HEK293 (cell line): ENCODE results near the gene SLC22A14.

Experiments used
- CTCF ChIA-PET: fragments of 350-600 bp; formaldehyde crosslinking; extraction: SDS; loops from one replicate; lab custom pipeline; 2021; ENCODE audit warnings: antibody characterized with exemption; lab: Yijun Ruan, JAX
- POLR2A ChIA-PET: fragments of 300-600 bp; formaldehyde crosslinking; extraction: SDS; loops from one replicate; lab custom pipeline; 2020; ENCODE audit warnings: antibody characterized with exemption, inconsistent platforms; lab: Yijun Ruan, JAX
- H3K27ac ChIP-seq: fragments of 200-500 bp; sonication (Bioruptor generic); 2 replicates; pipeline ENCODE4 v1.5.1; 2014; ENCODE audit warnings: low read depth, low read length, control low read depth, inconsistent platforms; ENCODE audit errors: extremely low read depth
- H3K36me3 ChIP-seq, 2 experiments: fragments of 200-500 bp in 1 of 2; sonication (Bioruptor generic) in 1 of 2; 1 replicate in 1 of 2; 2 replicates in 1 of 2; pipeline ENCODE4 v1.5.1; 2014 to 2017; ENCODE audit warnings: inconsistent platforms in 2 of 2, low read length in 2 of 2; ENCODE audit not compliant: control insufficient read depth in 2 of 2, insufficient read depth in 1 of 2
- H3K4me1 ChIP-seq: fragments of 200-500 bp; sonication (Bioruptor generic); 2 replicates; pipeline ENCODE4 v1.5.1; 2014; ENCODE audit warnings: mild to moderate bottlenecking, low read length, inconsistent platforms; ENCODE audit not compliant: control insufficient read depth, insufficient read depth
- H3K4me3 ChIP-seq: 2 replicates; pipeline ENCODE4 v1.5.1; 2011; ENCODE audit warnings: low read depth, mild to moderate bottlenecking, control low read depth, low read length, moderate library complexity
- H3K9me3 ChIP-seq: fragments of 200-500 bp; sonication (Bioruptor generic); 2 replicates; pipeline ENCODE4 v1.5.1; 2014; ENCODE audit warnings: low read depth, low read length, inconsistent platforms; ENCODE audit not compliant: control insufficient read depth, insufficient read depth
- GLI2 ChIP-seq: fragments of 450-650 bp; formaldehyde crosslinking; IDR thresholded peaks from 2 replicates; pipeline ENCODE4; 2017; ENCODE audit warnings: missing biosample characterization, missing genetic modification characterization, low read depth, borderline replicate concordance
- OSR2 ChIP-seq: fragments of 450-650 bp; formaldehyde crosslinking; IDR thresholded peaks from 2 replicates; pipeline ENCODE4 v1.5.1; 2016; ENCODE audit warnings: missing biosample characterization, missing genetic modification characterization
- TCF7L2 ChIP-seq: IDR thresholded peaks from 2 replicates; pipeline ENCODE4 v1.6.1; 2011; ENCODE audit warnings: low read depth, mild to moderate bottlenecking, inconsistent platforms, low read length, moderate library complexity, borderline replicate concordance
- ZEB2 ChIP-seq: fragments of 450-650 bp; formaldehyde crosslinking; IDR thresholded peaks from 2 replicates; pipeline ENCODE4 v1.5.1; 2016; ENCODE audit warnings: missing biosample characterization, missing genetic modification characterization
- ZFP69B ChIP-seq: fragments of 450-650 bp; formaldehyde crosslinking; IDR thresholded peaks from 2 replicates; pipeline ENCODE4 v1.5.1; 2016; ENCODE audit warnings: missing biosample characterization, missing genetic modification characterization
- ZNF146 ChIP-seq: fragments of 450-650 bp; formaldehyde crosslinking; IDR thresholded peaks from 2 replicates; pipeline ENCODE4 v1.5.1; 2016; ENCODE audit warnings: missing biosample characterization, missing genetic modification characterization
- ZNF2 ChIP-seq: fragments of 450-650 bp; formaldehyde crosslinking; IDR thresholded peaks from 2 replicates; pipeline ENCODE4 v1.5.1; 2016; ENCODE audit warnings: missing biosample characterization, missing genetic modification characterization
- ZNF416 ChIP-seq: fragments of 450-650 bp; formaldehyde crosslinking; IDR thresholded peaks from 2 replicates; pipeline ENCODE4 v1.5.1; 2016; ENCODE audit warnings: missing biosample characterization, missing genetic modification characterization
- ZNF501 ChIP-seq: fragments of 450-650 bp; formaldehyde crosslinking; IDR thresholded peaks from 2 replicates; pipeline ENCODE4 v1.5.1; 2016; ENCODE audit warnings: missing biosample characterization, missing genetic modification characterization
- ZNF549 ChIP-seq: fragments of 450-650 bp; IDR thresholded peaks from 2 replicates; pipeline ENCODE4 v1.5.1; 2018; ENCODE audit warnings: missing biosample characterization, missing genetic modification characterization, mild to moderate bottlenecking, inconsistent platforms, moderate library complexity
- ZNF677 ChIP-seq: fragments of 450-650 bp; IDR thresholded peaks from 2 replicates; pipeline ENCODE4 v1.5.0; 2018; ENCODE audit warnings: missing biosample characterization, mild to moderate bottlenecking, missing genetic modification characterization, moderate library complexity
- ZNF768 ChIP-seq: fragments of 450-650 bp; formaldehyde crosslinking; IDR thresholded peaks from 2 replicates; pipeline ENCODE4 v1.5.1; 2018; ENCODE audit warnings: missing biosample characterization, mild to moderate bottlenecking, missing genetic modification characterization
- ZNF843 ChIP-seq: fragments of 450-650 bp; formaldehyde crosslinking; IDR thresholded peaks from 2 replicates; pipeline ENCODE4 v1.5.1; 2016; ENCODE audit warnings: missing biosample characterization, missing genetic modification characterization
- ZXDB ChIP-seq: fragments of 450-650 bp; formaldehyde crosslinking; IDR thresholded peaks from 2 replicates; pipeline ENCODE4 v1.5.1; 2016; ENCODE audit warnings: missing biosample characterization, missing genetic modification characterization
- TF ChIP-seq, protein P1 (sequence below): fragments of 450-650 bp; formaldehyde crosslinking; IDR thresholded peaks from 2 replicates; pipeline ENCODE4 v1.5.1; 2016; ENCODE audit warnings: missing biosample characterization, missing genetic modification characterization, low read depth
- TF ChIP-seq, protein P2 (sequence below): fragments of 450-650 bp; formaldehyde crosslinking; IDR thresholded peaks from 2 replicates; pipeline ENCODE4 v1.5.1; 2017; ENCODE audit warnings: missing biosample characterization, missing genetic modification characterization
- TF ChIP-seq, protein P3 (sequence below): fragments of 450-650 bp; formaldehyde crosslinking; IDR thresholded peaks from 2 replicates; pipeline ENCODE4 v1.5.1; 2016; ENCODE audit warnings: missing biosample characterization, missing genetic modification characterization
- TF ChIP-seq, protein P4 (sequence below): fragments of 450-650 bp; formaldehyde crosslinking; IDR thresholded peaks from 2 replicates; pipeline ENCODE4 v1.5.1; 2016; ENCODE audit warnings: missing biosample characterization, missing genetic modification characterization
- TF ChIP-seq, protein P5 (sequence below): fragments of 450-650 bp; formaldehyde crosslinking; IDR thresholded peaks from 2 replicates; pipeline ENCODE4 v1.5.1; 2017; ENCODE audit warnings: missing biosample characterization, missing genetic modification characterization

Gene SLC22A14, protein sequence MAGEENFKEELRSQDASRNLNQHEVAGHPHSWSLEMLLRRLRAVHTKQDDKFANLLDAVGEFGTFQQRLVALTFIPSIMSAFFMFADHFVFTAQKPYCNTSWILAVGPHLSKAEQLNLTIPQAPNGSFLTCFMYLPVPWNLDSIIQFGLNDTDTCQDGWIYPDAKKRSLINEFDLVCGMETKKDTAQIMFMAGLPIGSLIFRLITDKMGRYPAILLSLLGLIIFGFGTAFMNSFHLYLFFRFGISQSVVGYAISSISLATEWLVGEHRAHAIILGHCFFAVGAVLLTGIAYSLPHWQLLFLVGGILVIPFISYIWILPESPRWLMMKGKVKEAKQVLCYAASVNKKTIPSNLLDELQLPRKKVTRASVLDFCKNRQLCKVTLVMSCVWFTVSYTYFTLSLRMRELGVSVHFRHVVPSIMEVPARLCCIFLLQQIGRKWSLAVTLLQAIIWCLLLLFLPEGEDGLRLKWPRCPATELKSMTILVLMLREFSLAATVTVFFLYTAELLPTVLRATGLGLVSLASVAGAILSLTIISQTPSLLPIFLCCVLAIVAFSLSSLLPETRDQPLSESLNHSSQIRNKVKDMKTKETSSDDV

DNA sequence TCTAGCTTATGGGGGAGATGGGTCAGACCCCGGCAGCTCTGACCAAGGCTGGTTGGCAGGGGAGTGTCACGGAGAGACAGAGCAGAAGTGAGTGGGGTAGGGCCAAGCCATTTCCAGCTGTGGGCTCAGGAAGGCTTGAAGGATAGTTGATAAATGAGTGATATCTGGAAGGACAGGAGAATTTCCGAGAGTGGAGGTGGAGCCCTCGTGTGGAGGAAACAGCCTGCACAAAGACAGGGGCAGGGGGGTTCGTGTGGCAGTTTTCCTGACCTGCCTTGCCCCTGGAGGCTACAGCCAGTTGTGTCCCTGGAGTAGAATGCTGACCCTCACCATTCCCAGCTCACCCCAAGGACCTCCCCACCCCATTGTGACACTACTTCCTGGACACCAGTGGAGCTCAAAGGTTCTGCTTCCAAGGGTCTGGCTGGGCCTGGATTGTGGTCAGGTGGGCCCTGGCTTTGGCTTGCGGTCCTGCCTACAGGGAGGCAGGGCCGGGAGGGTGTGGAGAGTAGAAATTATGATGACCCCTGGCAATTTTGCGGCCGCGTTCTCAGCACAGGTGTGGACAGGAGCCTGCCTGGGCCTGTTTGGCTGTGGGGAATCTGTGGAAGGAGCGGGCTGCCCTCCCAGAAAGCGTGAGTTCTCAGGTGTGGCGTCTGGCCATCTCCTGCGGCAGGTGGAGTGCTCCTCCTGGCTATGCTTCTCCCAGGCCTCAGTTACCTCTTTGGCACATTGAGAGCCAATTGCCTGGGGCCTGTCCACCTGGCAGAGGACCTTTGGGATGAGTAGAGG lies at the start of gene SLC22A14:
TSS of gene SLC22A14 (plus strand) at position 400 of the 792 bp plus-strand sequence. CDS start 23,733 bp downstream, outside the sequence.
- ChIA-PET CTCF (interaction anchor here (0.6 kb wide), 1 partner anchor 1096 kb away, joined by 3 read pairs; no protein-coding TSS in a partner anchor), POLR2A (no interaction called here)
- H3K4me3 ChIP-seq = no peak within 1 kb of the TSS
- no peaks in the 10 kb centered on the region for H3K9me3 ChIP-seq
- TF ChIP-seq, protein P1, sequence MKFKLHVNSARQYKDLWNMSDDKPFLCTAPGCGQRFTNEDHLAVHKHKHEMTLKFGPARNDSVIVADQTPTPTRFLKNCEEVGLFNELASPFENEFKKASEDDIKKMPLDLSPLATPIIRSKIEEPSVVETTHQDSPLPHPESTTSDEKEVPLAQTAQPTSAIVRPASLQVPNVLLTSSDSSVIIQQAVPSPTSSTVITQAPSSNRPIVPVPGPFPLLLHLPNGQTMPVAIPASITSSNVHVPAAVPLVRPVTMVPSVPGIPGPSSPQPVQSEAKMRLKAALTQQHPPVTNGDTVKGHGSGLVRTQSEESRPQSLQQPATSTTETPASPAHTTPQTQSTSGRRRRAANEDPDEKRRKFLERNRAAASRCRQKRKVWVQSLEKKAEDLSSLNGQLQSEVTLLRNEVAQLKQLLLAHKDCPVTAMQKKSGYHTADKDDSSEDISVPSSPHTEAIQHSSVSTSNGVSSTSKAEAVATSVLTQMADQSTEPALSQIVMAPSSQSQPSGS = no peak
- TF ChIP-seq OSR2 = no peak
- TF ChIP-seq, protein P2, sequence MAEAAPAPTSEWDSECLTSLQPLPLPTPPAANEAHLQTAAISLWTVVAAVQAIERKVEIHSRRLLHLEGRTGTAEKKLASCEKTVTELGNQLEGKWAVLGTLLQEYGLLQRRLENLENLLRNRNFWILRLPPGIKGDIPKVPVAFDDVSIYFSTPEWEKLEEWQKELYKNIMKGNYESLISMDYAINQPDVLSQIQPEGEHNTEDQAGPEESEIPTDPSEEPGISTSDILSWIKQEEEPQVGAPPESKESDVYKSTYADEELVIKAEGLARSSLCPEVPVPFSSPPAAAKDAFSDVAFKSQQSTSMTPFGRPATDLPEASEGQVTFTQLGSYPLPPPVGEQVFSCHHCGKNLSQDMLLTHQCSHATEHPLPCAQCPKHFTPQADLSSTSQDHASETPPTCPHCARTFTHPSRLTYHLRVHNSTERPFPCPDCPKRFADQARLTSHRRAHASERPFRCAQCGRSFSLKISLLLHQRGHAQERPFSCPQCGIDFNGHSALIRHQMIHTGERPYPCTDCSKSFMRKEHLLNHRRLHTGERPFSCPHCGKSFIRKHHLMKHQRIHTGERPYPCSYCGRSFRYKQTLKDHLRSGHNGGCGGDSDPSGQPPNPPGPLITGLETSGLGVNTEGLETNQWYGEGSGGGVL (tag by site-specific recombination) = no peak
- no peak for TF ChIP-seq GLI2
- TF ChIP-seq ZNF416 = no peak
- TF ChIP-seq, protein P3, sequence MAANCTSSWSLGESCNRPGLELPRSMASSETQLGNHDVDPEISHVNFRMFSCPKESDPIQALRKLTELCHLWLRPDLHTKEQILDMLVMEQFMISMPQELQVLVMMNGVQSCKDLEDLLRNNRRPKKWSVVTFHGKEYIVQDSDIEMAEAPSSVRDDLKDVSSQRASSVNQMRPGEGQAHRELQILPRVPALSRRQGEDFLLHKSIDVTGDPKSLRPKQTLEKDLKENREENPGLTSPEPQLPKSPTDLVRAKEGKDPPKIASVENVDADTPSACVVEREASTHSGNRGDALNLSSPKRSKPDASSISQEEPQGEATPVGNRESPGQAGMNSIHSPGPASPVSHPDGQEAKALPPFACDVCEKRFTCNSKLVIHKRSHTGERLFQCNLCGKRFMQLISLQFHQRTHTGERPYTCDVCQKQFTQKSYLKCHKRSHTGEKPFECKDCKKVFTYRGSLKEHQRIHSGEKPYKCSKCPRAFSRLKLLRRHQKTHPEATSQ (tag by site-specific recombination) = no peak
- TF ChIP-seq, protein P4, sequence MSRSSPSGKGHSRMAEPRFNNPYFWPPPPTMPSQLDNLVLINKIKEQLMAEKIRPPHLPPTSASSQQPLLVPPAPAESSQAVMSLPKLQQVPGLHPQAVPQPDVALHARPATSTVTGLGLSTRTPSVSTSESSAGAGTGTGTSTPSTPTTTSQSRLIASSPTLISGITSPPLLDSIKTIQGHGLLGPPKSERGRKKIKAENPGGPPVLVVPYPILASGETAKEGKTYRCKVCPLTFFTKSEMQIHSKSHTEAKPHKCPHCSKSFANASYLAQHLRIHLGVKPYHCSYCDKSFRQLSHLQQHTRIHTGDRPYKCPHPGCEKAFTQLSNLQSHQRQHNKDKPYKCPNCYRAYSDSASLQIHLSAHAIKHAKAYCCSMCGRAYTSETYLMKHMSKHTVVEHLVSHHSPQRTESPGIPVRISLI (tag by site-specific recombination) = no peak
- TF ChIP-seq ZNF501 (tag by site-specific recombination) = no peak
- TF ChIP-seq ZFP69B (tag by site-specific recombination) = no peak
- TF ChIP-seq ZNF843 (tag by site-specific recombination) = no peak
- no peak for TF ChIP-seq ZNF768 (tag by site-specific recombination)
- no peak for TF ChIP-seq ZNF677
- TF ChIP-seq TCF7L2 = no peak
- TF ChIP-seq ZNF549 = no peak
- TF ChIP-seq ZNF146 = no peak
- TF ChIP-seq ZEB2 (tag by site-specific recombination) = no peak
- TF ChIP-seq, protein P5, sequence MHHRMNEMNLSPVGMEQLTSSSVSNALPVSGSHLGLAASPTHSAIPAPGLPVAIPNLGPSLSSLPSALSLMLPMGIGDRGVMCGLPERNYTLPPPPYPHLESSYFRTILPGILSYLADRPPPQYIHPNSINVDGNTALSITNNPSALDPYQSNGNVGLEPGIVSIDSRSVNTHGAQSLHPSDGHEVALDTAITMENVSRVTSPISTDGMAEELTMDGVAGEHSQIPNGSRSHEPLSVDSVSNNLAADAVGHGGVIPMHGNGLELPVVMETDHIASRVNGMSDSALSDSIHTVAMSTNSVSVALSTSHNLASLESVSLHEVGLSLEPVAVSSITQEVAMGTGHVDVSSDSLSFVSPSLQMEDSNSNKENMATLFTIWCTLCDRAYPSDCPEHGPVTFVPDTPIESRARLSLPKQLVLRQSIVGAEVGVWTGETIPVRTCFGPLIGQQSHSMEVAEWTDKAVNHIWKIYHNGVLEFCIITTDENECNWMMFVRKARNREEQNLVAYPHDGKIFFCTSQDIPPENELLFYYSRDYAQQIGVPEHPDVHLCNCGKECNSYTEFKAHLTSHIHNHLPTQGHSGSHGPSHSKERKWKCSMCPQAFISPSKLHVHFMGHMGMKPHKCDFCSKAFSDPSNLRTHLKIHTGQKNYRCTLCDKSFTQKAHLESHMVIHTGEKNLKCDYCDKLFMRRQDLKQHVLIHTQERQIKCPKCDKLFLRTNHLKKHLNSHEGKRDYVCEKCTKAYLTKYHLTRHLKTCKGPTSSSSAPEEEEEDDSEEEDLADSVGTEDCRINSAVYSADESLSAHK (tag by site-specific recombination) = no peak
- TF ChIP-seq ZXDB = no peak
- TF ChIP-seq ZNF2 (tag by site-specific recombination) = no peak
- H3K27ac ChIP-seq = no peak within 1 kb of the TSS
- no peaks in the 10 kb centered on the region for H3K36me3 ChIP-seq
- no peaks in the 10 kb centered on the region for H3K4me1 ChIP-seq
